Fibroblast of lung (primary cell): ENCODE data around the gene NECAB3. TPM values are rescaled to one million over a fixed set of nuclear protein-coding genes. Genes with fewer than 3 reads are reported as not detected.

Experiments
- DNase-seq, 2 donors: peaks; one replicate each; pipeline versions ENCODE4 v3.0.0 to v3.0.0-alpha.2; 2010; ENCODE audit warnings: low read depth in 2 of 2
- H2AFZ ChIP-seq: 2 replicates; pipeline ENCODE4 v1.5.1; 2012; ENCODE audit warnings: low read length, control low read depth, inconsistent platforms
- H3K27ac ChIP-seq: 2 replicates; pipeline ENCODE4 v1.5.1; 2011; ENCODE audit warnings: low read length, control low read depth; ENCODE audit not compliant: insufficient read depth
- H3K27me3 ChIP-seq: 2 replicates; pipeline ENCODE4 v1.5.1; 2011; ENCODE audit warnings: mild to moderate bottlenecking, low read length; ENCODE audit not compliant: control insufficient read depth, insufficient read depth
- H3K36me3 ChIP-seq: 2 replicates; pipeline ENCODE4 v1.5.1; 2011; ENCODE audit warnings: low read length; ENCODE audit not compliant: control insufficient read depth, insufficient read depth
- H3K4me1 ChIP-seq: 2 replicates; pipeline ENCODE4 v1.5.1; 2011; ENCODE audit warnings: low read length; ENCODE audit not compliant: control insufficient read depth, insufficient read depth; ENCODE audit errors: extremely low read depth
- H3K4me2 ChIP-seq: 2 replicates; pipeline ENCODE4 v1.5.1; 2011; ENCODE audit warnings: low read length, control low read depth; ENCODE audit not compliant: insufficient read depth; ENCODE audit errors: extremely low read depth
- H3K4me3 ChIP-seq, 4 experiments: fragments of 200-600 bp in 1 of 4; sonication (generic) in 1 of 4; replicated peaks in 1 of 4; 2 replicates each; pipeline ENCODE4 v1.5.1; 2011 to 2016; ENCODE audit warnings: low read length in 4 of 4, low read depth in 3 of 4, mild to moderate bottlenecking in 3 of 4, control low read depth in 2 of 4, inconsistent platforms in 1 of 4, mixed read lengths in 1 of 4; ENCODE audit not compliant: insufficient read depth in 1 of 4; ENCODE audit errors: control extremely low read depth in 1 of 4
- H3K79me2 ChIP-seq: 2 replicates; pipeline ENCODE4 v1.5.1; 2012; ENCODE audit warnings: mild to moderate bottlenecking, low read length, inconsistent platforms; ENCODE audit not compliant: control insufficient read depth, insufficient read depth
- H3K9ac ChIP-seq: 2 replicates; pipeline ENCODE4 v1.5.1; 2011; ENCODE audit warnings: mild to moderate bottlenecking, low read length, control low read depth; ENCODE audit not compliant: insufficient read depth
- H3K9me3 ChIP-seq: 2 replicates; pipeline ENCODE4 v1.5.1; 2012; ENCODE audit warnings: low read depth, low read length; ENCODE audit not compliant: control insufficient read depth, insufficient read depth
- H4K20me1 ChIP-seq: 2 replicates; pipeline ENCODE4 v1.5.1; 2011; ENCODE audit warnings: low read length; ENCODE audit not compliant: control insufficient read depth, insufficient read depth; ENCODE audit errors: extremely low read depth
- CTCF ChIP-seq, 2 donors: IDR thresholded peaks in 1 of 2; conservative IDR thresholded peaks in 1 of 2; 1 replicate in 1 of 2; 2 replicates in 1 of 2; pipeline ENCODE4 v1.5.1; 2011 to 2012; ENCODE audit warnings: low read length in 2 of 2, control low read depth in 1 of 2, inconsistent platforms in 1 of 2, low read depth in 1 of 2, mild to moderate bottlenecking in 1 of 2
- EZH2 ChIP-seq: IDR thresholded peaks from 2 replicates; pipeline ENCODE4 v1.5.1; 2012; ENCODE audit warnings: low read length, control low read depth, mild to moderate bottlenecking; ENCODE audit errors: missing control alignments
- polyA plus RNA-seq, 2 donors: library from polyadenylated mRNA; depleted of rRNA in 1 of 2; stranded (reverse) in 1 of 2; unstranded in 1 of 2; fragments of >200 nt; gene quantifications; 2 replicates each; pipeline ENCODE4 v1.2.1, GENCODE V29; 2011 to 2012; ENCODE audit warnings: missing spikeins in 1 of 2
- total RNA-seq: library from RNA; depleted of rRNA; stranded (reverse); fragments of >200 nt; gene quantifications from 2 replicates; pipeline ENCODE4 v1.2.1, GENCODE V29; 2014

Gene NECAB3
- total and polyA plus RNA-seq, 2 donors (not counting 1 experiment from before 2014, with no cell fraction given) = 5.1 to 20.5 TPM

GRCh38 chr20:33626190-33626589 is 48.0 kb downstream of the NECAB3 start:
- DNase-seq = no peak
- Histone ChIP-seq H3K27ac (no peak overlapping the region), H3K4me3 (no peak overlapping the region), H2AFZ (no peak overlapping the region), H3K79me2 (no peaks in the 10 kb centered on the region), H3K4me1 (no peaks in the 10 kb centered on the region), H4K20me1 (no peaks in the 10 kb centered on the region), H3K4me2 (no peak overlapping the region), H3K36me3 (no peaks in the 10 kb centered on the region), H3K27me3 (no peaks in the 10 kb centered on the region), H3K9me3 (no peaks in the 10 kb centered on the region), H3K9ac (no peak overlapping the region)
- TF ChIP-seq CTCF (conservative IDR thresholded peaks at IDR 0.05 in 1 of 2, IDR thresholded peaks at IDR 0.05 in 1 of 2; ENCODE audit: low read depth in 1 of 2, low read length in 2 of 2) = no peak
- no peak for TF ChIP-seq EZH2

- H3K4me1 ChIP-seq = no peaks in the 10 kb centered on the region
- H2AFZ ChIP-seq = no peak overlapping the region
- TF ChIP-seq EZH2 (no peak), CTCF (conservative IDR thresholded peaks at IDR 0.05 in 1 of 2, IDR thresholded peaks at IDR 0.05 in 1 of 2; ENCODE audit: low read depth in 1 of 2, low read length in 2 of 2) (no peak)
Observed at GRCh38 chr20:33624399-33624798, 49.8 kb downstream of the NECAB3 start.

GRCh38 chr20:33622705-33623365 is 51.4 kb downstream of the NECAB3 start:
- H3K4me1 ChIP-seq = no peaks in the 10 kb centered on the region
- H3K9ac ChIP-seq = no peak overlapping the region
- H3K9me3 ChIP-seq = no peaks in the 10 kb centered on the region
- no peak overlapping the region for H3K4me2 ChIP-seq
- no peak overlapping the region for H3K27ac ChIP-seq
- no peaks in the 10 kb centered on the region for H3K27me3 ChIP-seq
- H3K4me3 ChIP-seq = no peak overlapping the region
- no peak overlapping the region for H2AFZ ChIP-seq
- H3K36me3 ChIP-seq = no peaks in the 10 kb centered on the region
- H4K20me1 ChIP-seq = no peaks in the 10 kb centered on the region
- DNase-seq = no peak
- no peaks in the 10 kb centered on the region for H3K79me2 ChIP-seq
- TF ChIP-seq CTCF (conservative IDR thresholded peaks at IDR 0.05 in 1 of 2, IDR thresholded peaks at IDR 0.05 in 1 of 2; ENCODE audit: low read depth in 1 of 2, low read length in 2 of 2) (no peak), EZH2 (no peak)

More at GRCh38 chr20:33624399-33624798, 49.8 kb downstream of the NECAB3 start:
- H3K27ac ChIP-seq = no peak overlapping the region
- H3K4me3 ChIP-seq = no peak overlapping the region
- no peaks in the 10 kb centered on the region for H3K27me3 ChIP-seq
- H4K20me1 ChIP-seq = no peaks in the 10 kb centered on the region
- no peaks in the 10 kb centered on the region for H3K36me3 ChIP-seq
- no peaks in the 10 kb centered on the region for H3K79me2 ChIP-seq
- no peak overlapping the region for H3K4me2 ChIP-seq
- H3K9me3 ChIP-seq = no peaks in the 10 kb centered on the region
- no peak for DNase-seq
- no peak overlapping the region for H3K9ac ChIP-seq
